ENCODE results near the gene LY6G5B. TPM values are rescaled to one million over a fixed set of nuclear protein-coding genes. Genes with fewer than 3 reads are reported as not detected.
A peak's percentile ranks its signal among the peaks of the same experiment; 100 is the strongest.

LY6G5B gene
- polyA plus RNA-seq, 1 of the 3 experiments (the other 2 are of a cell fraction), result 12.7 TPM

DNA sequence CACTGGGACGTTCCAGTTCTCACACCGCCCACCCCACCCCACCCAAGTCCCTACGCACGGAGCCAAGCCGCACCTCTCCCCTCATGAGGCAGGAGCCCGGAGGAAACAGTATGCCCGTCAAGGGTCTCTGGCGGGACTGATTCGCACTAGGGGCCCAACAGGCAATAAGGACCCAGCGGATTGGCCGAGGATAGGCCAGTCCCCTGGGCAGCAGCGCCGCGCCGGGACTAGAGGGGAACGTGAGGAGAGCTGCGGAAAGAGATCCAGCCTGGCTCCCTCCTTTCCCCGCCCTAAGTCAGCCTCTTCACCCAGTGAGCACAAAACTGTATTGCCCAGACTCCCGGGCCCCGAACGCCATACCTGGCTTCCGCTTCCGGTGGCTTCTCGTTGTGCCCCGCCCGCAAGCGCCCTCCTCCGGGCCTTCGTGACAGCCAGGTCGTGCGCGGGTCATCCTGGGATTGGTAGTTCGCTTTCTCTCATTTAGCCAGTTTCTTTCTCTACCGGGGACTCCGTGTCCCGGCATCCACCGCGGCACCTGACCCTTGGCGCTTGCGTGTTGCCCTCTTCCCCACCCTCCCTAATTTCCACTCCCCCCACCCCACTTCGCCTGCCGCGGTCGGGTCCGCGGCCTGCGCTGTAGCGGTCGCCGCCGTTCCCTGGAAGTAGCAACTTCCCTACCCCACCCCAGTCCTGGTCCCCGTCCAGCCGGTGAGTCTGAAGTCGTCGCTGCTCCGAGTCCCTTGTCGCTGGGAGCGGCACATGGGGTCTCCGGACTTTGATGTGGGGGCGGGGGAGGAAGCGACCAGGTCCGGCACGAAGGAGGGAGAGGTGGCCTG lies 4.1 kb upstream of the LY6G5B start, which contains the start of gene CSNK2B (continued):
- TF ChIP-seq NRF1 (IDR thresholded peaks at IDR 0.05; ENCODE audit: low read depth, low read length) (peak; percentile 63), GABPA (IDR thresholded peaks at IDR 0.05; ENCODE audit: low read depth) (peak; percentile 94), TAF1 (IDR thresholded peaks at IDR 0.05; ENCODE audit: borderline replicate concordance, low read depth, low read length) (peak; percentile 59), SMC3 (IDR thresholded peaks at IDR 0.05; ENCODE audit: low read depth, low read length) (no peak), TEAD4 (IDR thresholded peaks at IDR 0.05; ENCODE audit: borderline replicate concordance, insufficient read depth) (no peak), NFIC (IDR thresholded peaks at IDR 0.05; ENCODE audit: borderline replicate concordance) (no peak), RXRA (IDR thresholded peaks at IDR 0.05; ENCODE audit: borderline replicate concordance, low read depth) (no peak), GATA2 (CRISPR knock-in tag; IDR thresholded peaks at IDR 0.05) (no peak), YY1 (IDR thresholded peaks at IDR 0.05; ENCODE audit: low read depth) (peak; percentile 74; the same call in 1 of the 2 replicates), RAD21 (IDR thresholded peaks at IDR 0.05; ENCODE audit: low read length) (no peak), ELF1 (IDR thresholded peaks at IDR 0.05) (peak; percentile 92), POLR2AphosphoS5 (IDR thresholded peaks at IDR 0.05; ENCODE audit: low read depth, low read length) (peak; percentile 82), SIN3A (IDR thresholded peaks at IDR 0.05; ENCODE audit: borderline replicate concordance, low read depth, low read length) (peak; percentile 69; the same call in 1 of the 2 replicates), EZH2phosphoT487 (IDR thresholded peaks at IDR 0.05; ENCODE audit: borderline replicate concordance, low read depth) (no peak)
- TF ChIP-seq, protein P1, sequence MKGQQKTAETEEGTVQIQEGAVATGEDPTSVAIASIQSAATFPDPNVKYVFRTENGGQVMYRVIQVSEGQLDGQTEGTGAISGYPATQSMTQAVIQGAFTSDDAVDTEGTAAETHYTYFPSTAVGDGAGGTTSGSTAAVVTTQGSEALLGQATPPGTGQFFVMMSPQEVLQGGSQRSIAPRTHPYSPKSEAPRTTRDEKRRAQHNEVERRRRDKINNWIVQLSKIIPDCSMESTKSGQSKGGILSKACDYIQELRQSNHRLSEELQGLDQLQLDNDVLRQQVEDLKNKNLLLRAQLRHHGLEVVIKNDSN (IDR thresholded peaks at IDR 0.05; ENCODE audit: borderline replicate concordance, low read depth), result peak; percentile 66; the same call in 1 of the 2 replicates
- TF ChIP-seq, protein P2, sequence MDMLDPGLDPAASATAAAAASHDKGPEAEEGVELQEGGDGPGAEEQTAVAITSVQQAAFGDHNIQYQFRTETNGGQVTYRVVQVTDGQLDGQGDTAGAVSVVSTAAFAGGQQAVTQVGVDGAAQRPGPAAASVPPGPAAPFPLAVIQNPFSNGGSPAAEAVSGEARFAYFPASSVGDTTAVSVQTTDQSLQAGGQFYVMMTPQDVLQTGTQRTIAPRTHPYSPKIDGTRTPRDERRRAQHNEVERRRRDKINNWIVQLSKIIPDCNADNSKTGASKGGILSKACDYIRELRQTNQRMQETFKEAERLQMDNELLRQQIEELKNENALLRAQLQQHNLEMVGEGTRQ (IDR thresholded peaks at IDR 0.05; ENCODE audit: borderline replicate concordance, low read depth, low read length), result peak; percentile 59
- TF ChIP-seq, protein P3, sequence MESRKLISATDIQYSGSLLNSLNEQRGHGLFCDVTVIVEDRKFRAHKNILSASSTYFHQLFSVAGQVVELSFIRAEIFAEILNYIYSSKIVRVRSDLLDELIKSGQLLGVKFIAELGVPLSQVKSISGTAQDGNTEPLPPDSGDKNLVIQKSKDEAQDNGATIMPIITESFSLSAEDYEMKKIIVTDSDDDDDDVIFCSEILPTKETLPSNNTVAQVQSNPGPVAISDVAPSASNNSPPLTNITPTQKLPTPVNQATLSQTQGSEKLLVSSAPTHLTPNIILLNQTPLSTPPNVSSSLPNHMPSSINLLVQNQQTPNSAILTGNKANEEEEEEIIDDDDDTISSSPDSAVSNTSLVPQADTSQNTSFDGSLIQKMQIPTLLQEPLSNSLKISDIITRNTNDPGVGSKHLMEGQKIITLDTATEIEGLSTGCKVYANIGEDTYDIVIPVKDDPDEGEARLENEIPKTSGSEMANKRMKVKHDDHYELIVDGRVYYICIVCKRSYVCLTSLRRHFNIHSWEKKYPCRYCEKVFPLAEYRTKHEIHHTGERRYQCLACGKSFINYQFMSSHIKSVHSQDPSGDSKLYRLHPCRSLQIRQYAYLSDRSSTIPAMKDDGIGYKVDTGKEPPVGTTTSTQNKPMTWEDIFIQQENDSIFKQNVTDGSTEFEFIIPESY (IDR thresholded peaks at IDR 0.05; ENCODE audit: borderline replicate concordance, low read depth), result peak; percentile 35; the same call in 1 of the 2 replicates
- TF ChIP-seq, protein P4, sequence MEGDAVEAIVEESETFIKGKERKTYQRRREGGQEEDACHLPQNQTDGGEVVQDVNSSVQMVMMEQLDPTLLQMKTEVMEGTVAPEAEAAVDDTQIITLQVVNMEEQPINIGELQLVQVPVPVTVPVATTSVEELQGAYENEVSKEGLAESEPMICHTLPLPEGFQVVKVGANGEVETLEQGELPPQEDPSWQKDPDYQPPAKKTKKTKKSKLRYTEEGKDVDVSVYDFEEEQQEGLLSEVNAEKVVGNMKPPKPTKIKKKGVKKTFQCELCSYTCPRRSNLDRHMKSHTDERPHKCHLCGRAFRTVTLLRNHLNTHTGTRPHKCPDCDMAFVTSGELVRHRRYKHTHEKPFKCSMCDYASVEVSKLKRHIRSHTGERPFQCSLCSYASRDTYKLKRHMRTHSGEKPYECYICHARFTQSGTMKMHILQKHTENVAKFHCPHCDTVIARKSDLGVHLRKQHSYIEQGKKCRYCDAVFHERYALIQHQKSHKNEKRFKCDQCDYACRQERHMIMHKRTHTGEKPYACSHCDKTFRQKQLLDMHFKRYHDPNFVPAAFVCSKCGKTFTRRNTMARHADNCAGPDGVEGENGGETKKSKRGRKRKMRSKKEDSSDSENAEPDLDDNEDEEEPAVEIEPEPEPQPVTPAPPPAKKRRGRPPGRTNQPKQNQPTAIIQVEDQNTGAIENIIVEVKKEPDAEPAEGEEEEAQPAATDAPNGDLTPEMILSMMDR (IDR thresholded peaks at IDR 0.05), result no peak
- TF ChIP-seq, protein P5, sequence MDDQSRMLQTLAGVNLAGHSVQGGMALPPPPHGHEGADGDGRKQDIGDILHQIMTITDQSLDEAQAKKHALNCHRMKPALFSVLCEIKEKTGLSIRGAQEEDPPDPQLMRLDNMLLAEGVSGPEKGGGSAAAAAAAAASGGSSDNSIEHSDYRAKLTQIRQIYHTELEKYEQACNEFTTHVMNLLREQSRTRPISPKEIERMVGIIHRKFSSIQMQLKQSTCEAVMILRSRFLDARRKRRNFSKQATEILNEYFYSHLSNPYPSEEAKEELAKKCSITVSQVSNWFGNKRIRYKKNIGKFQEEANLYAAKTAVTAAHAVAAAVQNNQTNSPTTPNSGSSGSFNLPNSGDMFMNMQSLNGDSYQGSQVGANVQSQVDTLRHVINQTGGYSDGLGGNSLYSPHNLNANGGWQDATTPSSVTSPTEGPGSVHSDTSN (IDR thresholded peaks at IDR 0.05), result 0 out of 2 replicates have a peak, but pooled peaks have one; percentile 11

Data from SK-N-SH (cell line).